Body of pancreas (tissue), 4 donors: ENCODE results near the gene USP21.

Experiments used
- CTCF ChIP-seq, 7 experiments: fragments of 450-650 bp in 4 of 7; fragments of 200-600 bp in 3 of 7; sonication (generic) in 3 of 7; IDR thresholded peaks; one replicate each; pipeline ENCODE4 v1.5.1; 2016 to 2019; ENCODE audit warnings: antibody characterized with exemption in 7 of 7
- POLR2A ChIP-seq, 3 donors: fragments of 450-650 bp; IDR thresholded peaks; one replicate each; pipeline ENCODE4 v1.6.1; 2016; ENCODE audit warnings: antibody characterized with exemption in 3 of 3, mild to moderate bottlenecking in 2 of 3

- TF ChIP-seq CTCF (IDR thresholded peaks at IDR 0.05) (no peak), POLR2A (IDR thresholded peaks at IDR 0.05) (no peak)
These were observed 26.0 kb upstream of the USP21 start for GRCh38 chr1:161133220-161133740.
